ENCODE measurements around the gene EPS15.

The EPS15 gene

GRCh38 chr1:51514733-51515132 is 4.3 kb downstream of the EPS15 start:
- TF ChIP-seq CTCF (IDR thresholded peaks at IDR 0.05; ENCODE audit: extremely low read depth, missing control alignments): no peak

GRCh38 chr1:51512606-51513005 is 6.5 kb downstream of the EPS15 start:
- no peak for DNase-seq (ENCODE audit: low spot score)
- TF ChIP-seq CTCF (IDR thresholded peaks at IDR 0.05; ENCODE audit: extremely low read depth, missing control alignments): no peak

More at GRCh38 chr1:51514733-51515132, 4.3 kb downstream of the EPS15 start:
- no peak for DNase-seq (ENCODE audit: low spot score)

GRCh38 chr1:51512120-51512519 is 6.9 kb downstream of the EPS15 start:
- TF ChIP-seq CTCF (IDR thresholded peaks at IDR 0.05; ENCODE audit: extremely low read depth, missing control alignments): no peak
- DNase-seq (ENCODE audit: low spot score): no peak

GRCh38 chr1:51509773-51510172 is 9.3 kb downstream of the EPS15 start:
- DNase-seq (ENCODE audit: low spot score): no peak
- no peak for TF ChIP-seq CTCF (IDR thresholded peaks at IDR 0.05; ENCODE audit: extremely low read depth, missing control alignments)

- no peak for DNase-seq (ENCODE audit: low spot score)
- no peak for TF ChIP-seq CTCF (IDR thresholded peaks at IDR 0.05; ENCODE audit: extremely low read depth, missing control alignments)
Measured at GRCh38 chr1:51506537-51506936, 12.5 kb downstream of the EPS15 start.

GRCh38 chr1:51504806-51505525 is 14.1 kb downstream of the EPS15 start:
- no peak for DNase-seq (ENCODE audit: low spot score)
- no peak for TF ChIP-seq CTCF (IDR thresholded peaks at IDR 0.05; ENCODE audit: extremely low read depth, missing control alignments)

- peak; percentile 39 for DNase-seq (ENCODE audit: low spot score)
Measured at GRCh38 chr1:51501218-51501630, 17.8 kb downstream of the EPS15 start.

- TF ChIP-seq CTCF (IDR thresholded peaks at IDR 0.05; ENCODE audit: extremely low read depth, missing control alignments): no peak
- no peak for DNase-seq (ENCODE audit: low spot score)
Measured at GRCh38 chr1:51499694-51500093, 19.4 kb downstream of the EPS15 start.

Data from GM20000 (cell line).